GM23338 (cell line): ENCODE measurements around the gene SVIP. TPM values are rescaled to one million over a fixed set of nuclear protein-coding genes. Genes with fewer than 3 reads are reported as not detected.

ENCODE experiments used
- ATAC-seq: fragments of 200-7000 bp; cut with Tn5 transposase; 3 replicates; pipeline ENCODE4 v1.9.1; 2020
- DNase-seq: peaks from one replicate; pipeline ENCODE4 v3.0.0-alpha.2; 2015; ENCODE audit warnings: low spot score
- H2AFZ ChIP-seq: fragments of 200-600 bp; sonication (generic); 2 replicates; pipeline ENCODE4 v1.8.0; 2016; ENCODE audit warnings: antibody characterized with exemption, mild to moderate bottlenecking, moderate library complexity
- H3F3A ChIP-seq: fragments of 200-600 bp; sonication (generic); replicated peaks from 2 replicates; pipeline ENCODE4 v1.8.0; 2017; ENCODE audit warnings: antibody characterized with exemption, mixed run types, low read depth
- H3K27ac ChIP-seq: fragments of 200-600 bp; sonication (generic); 2 replicates; pipeline ENCODE4 v1.6.1; 2016; ENCODE audit warnings: low read depth
- H3K27me3 ChIP-seq: fragments of 200-600 bp; sonication (generic); 2 replicates; pipeline ENCODE4 v1.8.0; 2016; ENCODE audit warnings: mild to moderate bottlenecking, mixed run types, moderate library complexity; ENCODE audit not compliant: insufficient read depth
- H3K36me3 ChIP-seq: fragments of 200-600 bp; sonication (generic); 2 replicates; pipeline ENCODE4 v1.8.0; 2016; ENCODE audit warnings: mild to moderate bottlenecking; ENCODE audit not compliant: insufficient read depth
- H3K4me1 ChIP-seq: fragments of 200-600 bp; sonication (generic); 2 replicates; pipeline ENCODE4 v1.8.0; 2016; ENCODE audit warnings: mild to moderate bottlenecking, moderate library complexity; ENCODE audit not compliant: insufficient read depth
- H3K4me2 ChIP-seq: fragments of 200-600 bp; sonication (generic); 2 replicates; pipeline ENCODE4 v1.7.1; 2017; ENCODE audit warnings: mixed run types
- H3K4me3 ChIP-seq: fragments of 200-600 bp; sonication (generic); 2 replicates; pipeline ENCODE4 v1.6.1; 2016; ENCODE audit warnings: mixed run types
- H3K79me2 ChIP-seq: fragments of 200-600 bp; sonication (generic); replicated peaks from 2 replicates; pipeline ENCODE4 v1.8.0; 2017; ENCODE audit warnings: mild to moderate bottlenecking; ENCODE audit not compliant: insufficient read depth
- H3K9me2 ChIP-seq: fragments of 200-600 bp; sonication (generic); 2 replicates; pipeline ENCODE4 v1.8.0; 2017; ENCODE audit not compliant: insufficient read depth
- H4K20me1 ChIP-seq: fragments of 200-600 bp; sonication (generic); replicated peaks from 2 replicates; pipeline ENCODE4 v1.8.0; 2017; ENCODE audit warnings: mild to moderate bottlenecking; ENCODE audit not compliant: insufficient read depth
- H3K27ac Mint-ChIP-seq: 2 replicates; pipeline ENCODE4 v1.8.0; 2020; ENCODE audit warnings: inconsistent platforms, mild to moderate bottlenecking, moderate library complexity, mixed read lengths
- H3K27me3 Mint-ChIP-seq: 3 replicates; pipeline ENCODE4 v1.8.0; 2022; ENCODE audit warnings: low read depth, mild to moderate bottlenecking, moderate library complexity, mixed read lengths, inconsistent platforms; ENCODE audit not compliant: insufficient read depth, poor library complexity
- H3K36me3 Mint-ChIP-seq: 3 replicates; pipeline ENCODE4 v1.8.0; 2021; ENCODE audit warnings: low read depth, mild to moderate bottlenecking, inconsistent platforms, moderate library complexity, mixed read lengths
- H3K4me1 Mint-ChIP-seq: 3 replicates; pipeline ENCODE4 v1.8.0; 2020; ENCODE audit warnings: mild to moderate bottlenecking, inconsistent platforms, mixed read lengths
- H3K4me3 Mint-ChIP-seq: 3 replicates; pipeline ENCODE4 v1.8.0; 2021; ENCODE audit warnings: moderate library complexity, mild to moderate bottlenecking, inconsistent platforms, mixed read lengths
- H3K9me3 Mint-ChIP-seq: 3 replicates; pipeline ENCODE4 v1.8.0; 2020; ENCODE audit warnings: moderate library complexity, mild to moderate bottlenecking, inconsistent platforms, mixed read lengths
- CREB1 ChIP-seq: fragments of 250-450 bp; sonication (Bioruptor Pico); IDR thresholded peaks from 2 replicates; pipeline ENCODE4 v1.5.0; 2020; ENCODE audit warnings: low read depth, mild to moderate bottlenecking, moderate library complexity
- EZH2 ChIP-seq: fragments of 200-600 bp; sonication (generic); IDR thresholded peaks from one replicate; pipeline ENCODE4 v1.8.0; 2017; ENCODE audit warnings: antibody characterized with exemption, mild to moderate bottlenecking, low read depth; ENCODE audit not compliant: unreplicated experiment
- EZH2phosphoT487 ChIP-seq: fragments of 200-600 bp; sonication (generic); IDR thresholded peaks from one replicate; pipeline ENCODE4 v1.8.1; 2018; ENCODE audit warnings: antibody characterized with exemption; ENCODE audit not compliant: unreplicated experiment
- JUNB ChIP-seq: IDR thresholded peaks from one replicate; pipeline ENCODE4 v1.6.1; 2016; ENCODE audit warnings: antibody characterized with exemption; ENCODE audit not compliant: unreplicated experiment
- NANOG ChIP-seq: IDR thresholded peaks from 2 replicates; pipeline ENCODE4 v1.6.1; 2016; ENCODE audit warnings: antibody characterized with exemption, borderline replicate concordance
- POLR2AphosphoS5 ChIP-seq: IDR thresholded peaks from 2 replicates; pipeline ENCODE4 v1.6.1; 2016; ENCODE audit warnings: antibody characterized with exemption, low read depth
- STAT1 ChIP-seq: IDR thresholded peaks from one replicate; pipeline ENCODE4 v1.6.1; 2016; ENCODE audit warnings: antibody characterized with exemption; ENCODE audit not compliant: unreplicated experiment
- ZNF331 ChIP-seq: fragments of 250-450 bp; sonication (Bioruptor Pico); IDR thresholded peaks from 2 replicates; pipeline ENCODE4 v1.5.0; 2020; ENCODE audit warnings: low read depth, mild to moderate bottlenecking, moderate library complexity
- polyA plus RNA-seq: library from polyadenylated mRNA; unstranded; fragments of >200 nt; fragmentation: Nextera tagmentation; extraction: Ambion mirVana; gene quantifications from 2 replicates; pipeline ENCODE4 v1.2.1, GENCODE V29; 2016
- total RNA-seq: library from RNA; depleted of rRNA; stranded (reverse); fragments of >200 nt; shearing (Covaris generic); gene quantifications from 2 replicates; pipeline ENCODE4 v1.2.3, GENCODE V29; 2014
- TF ChIP-seq, protein P1 (sequence below): fragments of 250-450 bp; sonication (Bioruptor Pico); IDR thresholded peaks from 2 replicates; pipeline ENCODE4 v1.5.0; 2020; ENCODE audit warnings: mild to moderate bottlenecking, moderate library complexity
- TF ChIP-seq, protein P2 (sequence below): IDR thresholded peaks from 2 replicates; pipeline ENCODE4 v1.6.1; 2016; ENCODE audit warnings: antibody characterized with exemption
- TF ChIP-seq, protein P3 (sequence below): IDR thresholded peaks from one replicate; pipeline ENCODE4 v1.6.1; 2018; ENCODE audit warnings: antibody characterized with exemption; ENCODE audit not compliant: unreplicated experiment

SVIP gene
- total and polyA plus RNA-seq, 2 experiments from 2014 or later, result 4.1 to 13.5 TPM

DNA sequence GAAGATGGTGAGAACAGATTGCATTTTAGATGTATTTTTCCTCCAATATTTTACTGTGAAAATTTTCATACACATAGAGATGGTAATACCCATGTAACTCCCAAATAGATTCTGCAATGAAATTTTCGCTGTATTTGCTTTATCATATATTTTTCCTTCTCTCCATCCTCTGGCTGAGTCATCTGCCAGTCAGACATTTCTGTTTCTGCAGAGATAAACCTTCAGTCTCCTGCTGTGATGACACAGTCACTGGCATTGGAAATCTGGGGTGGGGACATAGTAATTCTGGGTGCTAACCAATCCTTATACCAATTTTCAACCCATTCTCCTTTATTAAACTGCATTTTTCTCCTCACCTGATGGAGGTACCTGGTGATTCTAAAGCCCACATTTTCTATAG is 33.7 kb downstream of the SVIP start:
- Histone ChIP-seq H3K27me3 (no peaks in the 10 kb centered on the region), H3F3A (no peaks in the 10 kb centered on the region), H3K4me2 (no peak overlapping the region), H4K20me1 (no peaks in the 10 kb centered on the region), H3K4me3 (no peak overlapping the region), H3K79me2 (no peaks in the 10 kb centered on the region), H2AFZ (no peak overlapping the region), H3K4me1 (no peaks in the 10 kb centered on the region), H3K36me3 (no peaks in the 10 kb centered on the region), H3K9me2 (no peaks in the 10 kb centered on the region), H3K27ac (no peak overlapping the region)
- Mint-ChIP-seq H3K27ac (no peak overlapping the region), H3K4me3 (no peak overlapping the region), H3K9me3 (no peaks in the 10 kb centered on the region), H3K27me3 (no peaks in the 10 kb centered on the region), H3K4me1 (peaks cover 12% of the 10 kb centered on the region), H3K36me3 (no peaks in the 10 kb centered on the region)
- TF ChIP-seq, protein P1, sequence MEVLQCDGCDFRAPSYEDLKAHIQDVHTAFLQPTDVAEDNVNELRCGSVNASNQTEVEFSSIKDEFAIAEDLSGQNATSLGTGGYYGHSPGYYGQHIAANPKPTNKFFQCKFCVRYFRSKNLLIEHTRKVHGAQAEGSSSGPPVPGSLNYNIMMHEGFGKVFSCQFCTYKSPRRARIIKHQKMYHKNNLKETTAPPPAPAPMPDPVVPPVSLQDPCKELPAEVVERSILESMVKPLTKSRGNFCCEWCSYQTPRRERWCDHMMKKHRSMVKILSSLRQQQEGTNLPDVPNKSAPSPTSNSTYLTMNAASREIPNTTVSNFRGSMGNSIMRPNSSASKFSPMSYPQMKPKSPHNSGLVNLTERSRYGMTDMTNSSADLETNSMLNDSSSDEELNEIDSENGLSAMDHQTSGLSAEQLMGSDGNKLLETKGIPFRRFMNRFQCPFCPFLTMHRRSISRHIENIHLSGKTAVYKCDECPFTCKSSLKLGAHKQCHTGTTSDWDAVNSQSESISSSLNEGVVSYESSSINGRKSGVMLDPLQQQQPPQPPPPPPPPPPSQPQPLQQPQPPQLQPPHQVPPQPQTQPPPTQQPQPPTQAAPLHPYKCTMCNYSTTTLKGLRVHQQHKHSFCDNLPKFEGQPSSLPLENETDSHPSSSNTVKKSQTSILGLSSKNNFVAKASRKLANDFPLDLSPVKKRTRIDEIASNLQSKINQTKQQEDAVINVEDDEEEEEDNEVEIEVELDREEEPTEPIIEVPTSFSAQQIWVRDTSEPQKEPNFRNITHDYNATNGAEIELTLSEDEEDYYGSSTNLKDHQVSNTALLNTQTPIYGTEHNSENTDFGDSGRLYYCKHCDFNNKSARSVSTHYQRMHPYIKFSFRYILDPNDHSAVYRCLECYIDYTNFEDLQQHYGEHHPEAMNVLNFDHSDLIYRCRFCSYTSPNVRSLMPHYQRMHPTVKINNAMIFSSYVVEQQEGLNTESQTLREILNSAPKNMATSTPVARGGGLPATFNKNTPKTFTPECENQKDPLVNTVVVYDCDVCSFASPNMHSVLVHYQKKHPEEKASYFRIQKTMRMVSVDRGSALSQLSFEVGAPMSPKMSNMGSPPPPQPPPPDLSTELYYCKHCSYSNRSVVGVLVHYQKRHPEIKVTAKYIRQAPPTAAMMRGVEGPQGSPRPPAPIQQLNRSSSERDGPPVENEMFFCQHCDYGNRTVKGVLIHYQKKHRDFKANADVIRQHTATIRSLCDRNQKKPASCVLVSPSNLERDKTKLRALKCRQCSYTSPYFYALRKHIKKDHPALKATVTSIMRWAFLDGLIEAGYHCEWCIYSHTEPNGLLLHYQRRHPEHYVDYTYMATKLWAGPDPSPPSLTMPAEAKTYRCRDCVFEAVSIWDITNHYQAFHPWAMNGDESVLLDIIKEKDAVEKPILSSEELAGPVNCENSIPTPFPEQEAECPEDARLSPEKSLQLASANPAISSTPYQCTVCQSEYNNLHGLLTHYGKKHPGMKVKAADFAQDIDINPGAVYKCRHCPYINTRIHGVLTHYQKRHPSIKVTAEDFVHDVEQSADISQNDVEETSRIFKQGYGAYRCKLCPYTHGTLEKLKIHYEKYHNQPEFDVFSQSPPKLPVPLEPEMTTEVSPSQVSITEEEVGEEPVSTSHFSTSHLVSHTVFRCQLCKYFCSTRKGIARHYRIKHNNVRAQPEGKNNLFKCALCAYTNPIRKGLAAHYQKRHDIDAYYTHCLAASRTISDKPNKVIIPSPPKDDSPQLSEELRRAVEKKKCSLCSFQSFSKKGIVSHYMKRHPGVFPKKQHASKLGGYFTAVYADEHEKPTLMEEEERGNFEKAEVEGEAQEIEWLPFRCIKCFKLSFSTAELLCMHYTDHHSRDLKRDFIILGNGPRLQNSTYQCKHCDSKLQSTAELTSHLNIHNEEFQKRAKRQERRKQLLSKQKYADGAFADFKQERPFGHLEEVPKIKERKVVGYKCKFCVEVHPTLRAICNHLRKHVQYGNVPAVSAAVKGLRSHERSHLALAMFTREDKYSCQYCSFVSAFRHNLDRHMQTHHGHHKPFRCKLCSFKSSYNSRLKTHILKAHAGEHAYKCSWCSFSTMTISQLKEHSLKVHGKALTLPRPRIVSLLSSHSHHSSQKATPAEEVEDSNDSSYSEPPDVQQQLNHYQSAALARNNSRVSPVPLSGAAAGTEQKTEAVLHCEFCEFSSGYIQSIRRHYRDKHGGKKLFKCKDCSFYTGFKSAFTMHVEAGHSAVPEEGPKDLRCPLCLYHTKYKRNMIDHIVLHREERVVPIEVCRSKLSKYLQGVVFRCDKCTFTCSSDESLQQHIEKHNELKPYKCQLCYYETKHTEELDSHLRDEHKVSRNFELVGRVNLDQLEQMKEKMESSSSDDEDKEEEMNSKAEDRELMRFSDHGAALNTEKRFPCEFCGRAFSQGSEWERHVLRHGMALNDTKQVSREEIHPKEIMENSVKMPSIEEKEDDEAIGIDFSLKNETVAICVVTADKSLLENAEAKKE (CRISPR knock-in tag), result no peak
- TF ChIP-seq CREB1 (CRISPR knock-in tag) (no peak), POLR2AphosphoS5 (no peak), EZH2 (no peak), EZH2phosphoT487 (no peak), NANOG (no peak), STAT1 (no peak), JUNB (no peak), ZNF331 (no peak)
- TF ChIP-seq, protein P2, sequence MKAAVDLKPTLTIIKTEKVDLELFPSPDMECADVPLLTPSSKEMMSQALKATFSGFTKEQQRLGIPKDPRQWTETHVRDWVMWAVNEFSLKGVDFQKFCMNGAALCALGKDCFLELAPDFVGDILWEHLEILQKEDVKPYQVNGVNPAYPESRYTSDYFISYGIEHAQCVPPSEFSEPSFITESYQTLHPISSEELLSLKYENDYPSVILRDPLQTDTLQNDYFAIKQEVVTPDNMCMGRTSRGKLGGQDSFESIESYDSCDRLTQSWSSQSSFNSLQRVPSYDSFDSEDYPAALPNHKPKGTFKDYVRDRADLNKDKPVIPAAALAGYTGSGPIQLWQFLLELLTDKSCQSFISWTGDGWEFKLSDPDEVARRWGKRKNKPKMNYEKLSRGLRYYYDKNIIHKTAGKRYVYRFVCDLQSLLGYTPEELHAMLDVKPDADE, result no peak
- TF ChIP-seq, protein P3, sequence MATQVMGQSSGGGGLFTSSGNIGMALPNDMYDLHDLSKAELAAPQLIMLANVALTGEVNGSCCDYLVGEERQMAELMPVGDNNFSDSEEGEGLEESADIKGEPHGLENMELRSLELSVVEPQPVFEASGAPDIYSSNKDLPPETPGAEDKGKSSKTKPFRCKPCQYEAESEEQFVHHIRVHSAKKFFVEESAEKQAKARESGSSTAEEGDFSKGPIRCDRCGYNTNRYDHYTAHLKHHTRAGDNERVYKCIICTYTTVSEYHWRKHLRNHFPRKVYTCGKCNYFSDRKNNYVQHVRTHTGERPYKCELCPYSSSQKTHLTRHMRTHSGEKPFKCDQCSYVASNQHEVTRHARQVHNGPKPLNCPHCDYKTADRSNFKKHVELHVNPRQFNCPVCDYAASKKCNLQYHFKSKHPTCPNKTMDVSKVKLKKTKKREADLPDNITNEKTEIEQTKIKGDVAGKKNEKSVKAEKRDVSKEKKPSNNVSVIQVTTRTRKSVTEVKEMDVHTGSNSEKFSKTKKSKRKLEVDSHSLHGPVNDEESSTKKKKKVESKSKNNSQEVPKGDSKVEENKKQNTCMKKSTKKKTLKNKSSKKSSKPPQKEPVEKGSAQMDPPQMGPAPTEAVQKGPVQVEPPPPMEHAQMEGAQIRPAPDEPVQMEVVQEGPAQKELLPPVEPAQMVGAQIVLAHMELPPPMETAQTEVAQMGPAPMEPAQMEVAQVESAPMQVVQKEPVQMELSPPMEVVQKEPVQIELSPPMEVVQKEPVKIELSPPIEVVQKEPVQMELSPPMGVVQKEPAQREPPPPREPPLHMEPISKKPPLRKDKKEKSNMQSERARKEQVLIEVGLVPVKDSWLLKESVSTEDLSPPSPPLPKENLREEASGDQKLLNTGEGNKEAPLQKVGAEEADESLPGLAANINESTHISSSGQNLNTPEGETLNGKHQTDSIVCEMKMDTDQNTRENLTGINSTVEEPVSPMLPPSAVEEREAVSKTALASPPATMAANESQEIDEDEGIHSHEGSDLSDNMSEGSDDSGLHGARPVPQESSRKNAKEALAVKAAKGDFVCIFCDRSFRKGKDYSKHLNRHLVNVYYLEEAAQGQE, result no peak
- ATAC-seq (no peak), DNase-seq (no peak)
